Measurements from ENCODE around the gene ST8SIA6. TPM values are rescaled to one million over a fixed set of nuclear protein-coding genes. Genes with fewer than 3 reads are reported as not detected.

Gene ST8SIA6
- total RNA-seq, 1 experiment from 2014 or later, result not detected

GRCh38 chr10:17476073-17476472 lies 21.7 kb upstream of the ST8SIA6 start:
- Histone ChIP-seq H3K4me1 (ENCODE audit: insufficient read depth, low read length, poor library complexity, severe bottlenecking) (no peaks in the 10 kb centered on the region), H3K4me3 (ENCODE audit: low read depth, low read length, poor library complexity, severe bottlenecking) (no peak overlapping the region), H3K27me3 (replicated peaks; ENCODE audit: insufficient read depth, low read depth, low read length, poor library complexity) (peaks cover 8% of the 10 kb centered on the region), H3K9me3 (ENCODE audit: low read depth, low read length, poor library complexity, severe bottlenecking) (no peaks in the 10 kb centered on the region), H3K36me3 (ENCODE audit: insufficient read depth, low read length, poor library complexity, severe bottlenecking) (no peaks in the 10 kb centered on the region), H3K27ac (ENCODE audit: low read depth, low read length, poor library complexity, severe bottlenecking) (no peak overlapping the region)
- intact Hi-C loops (cut with micrococcal nuclease; ENCODE audit: unreplicated experiment), result no loop called here
- ChIA-PET POLR2A (ENCODE audit: low non-redundant PET) (no interaction called here), CTCF (no interaction called here)
- DNase-seq (ENCODE audit: low spot score), result no peak
- no TSS peak for BruUV-seq (replicated peaks)
- TF ChIP-seq CTCF (conservative IDR thresholded peaks at IDR 0.05; ENCODE audit: low read depth, low read length), result no peak
- TF ChIP-seq EZH2 (IDR thresholded peaks at IDR 0.05; ENCODE audit: borderline replicate concordance, low read depth, low read length, poor library complexity, severe bottlenecking), result no peak

- no peak for DNase-seq (ENCODE audit: low spot score)
- BruUV-seq (replicated peaks), result no TSS peak
- intact Hi-C loops (cut with micrococcal nuclease; ENCODE audit: unreplicated experiment), result no loop called here
- H3K27ac ChIP-seq (ENCODE audit: low read depth, low read length, poor library complexity, severe bottlenecking), result no peak overlapping the region
- no peaks in the 10 kb centered on the region for H3K9me3 ChIP-seq (ENCODE audit: low read depth, low read length, poor library complexity, severe bottlenecking)
- H3K4me3 ChIP-seq (ENCODE audit: low read depth, low read length, poor library complexity, severe bottlenecking), result no peak overlapping the region
- TF ChIP-seq CTCF (conservative IDR thresholded peaks at IDR 0.05; ENCODE audit: low read depth, low read length) (no peak), EZH2 (IDR thresholded peaks at IDR 0.05; ENCODE audit: borderline replicate concordance, low read depth, low read length, poor library complexity, severe bottlenecking) (no peak)
- POLR2A ChIA-PET (ENCODE audit: low non-redundant PET), result no interaction called here
- H3K36me3 ChIP-seq (ENCODE audit: insufficient read depth, low read length, poor library complexity, severe bottlenecking), result no peaks in the 10 kb centered on the region
- peaks cover 8% of the 10 kb centered on the region for H3K27me3 ChIP-seq (replicated peaks; ENCODE audit: insufficient read depth, low read depth, low read length, poor library complexity)
- CTCF ChIA-PET, result no interaction called here
- H3K4me1 ChIP-seq (ENCODE audit: insufficient read depth, low read length, poor library complexity, severe bottlenecking), result no peaks in the 10 kb centered on the region
These were observed 21.3 kb upstream of the ST8SIA6 start for GRCh38 chr10:17475661-17476060.

- H3K9me3 ChIP-seq (ENCODE audit: low read depth, low read length, poor library complexity, severe bottlenecking), result no peaks in the 10 kb centered on the region
- peak; percentile 50 for DNase-seq (ENCODE audit: low spot score)
- intact Hi-C loops (cut with micrococcal nuclease; ENCODE audit: unreplicated experiment), result no loop called here
- ChIA-PET CTCF (no interaction called here), POLR2A (ENCODE audit: low non-redundant PET) (no interaction called here)
- H3K27me3 ChIP-seq (replicated peaks; ENCODE audit: insufficient read depth, low read depth, low read length, poor library complexity), result peaks cover 8% of the 10 kb centered on the region
- BruUV-seq (replicated peaks), result no TSS peak
- H3K4me1 ChIP-seq (ENCODE audit: insufficient read depth, low read length, poor library complexity, severe bottlenecking), result no peaks in the 10 kb centered on the region
- no peaks in the 10 kb centered on the region for H3K36me3 ChIP-seq (ENCODE audit: insufficient read depth, low read length, poor library complexity, severe bottlenecking)
- no peak overlapping the region for H3K4me3 ChIP-seq (ENCODE audit: low read depth, low read length, poor library complexity, severe bottlenecking)
- no peak overlapping the region for H3K27ac ChIP-seq (ENCODE audit: low read depth, low read length, poor library complexity, severe bottlenecking)
- no peak for TF ChIP-seq EZH2 (IDR thresholded peaks at IDR 0.05; ENCODE audit: borderline replicate concordance, low read depth, low read length, poor library complexity, severe bottlenecking)
- TF ChIP-seq CTCF (conservative IDR thresholded peaks at IDR 0.05; ENCODE audit: low read depth, low read length), result peak; percentile 32; the same call in 1 of the 2 replicates
These were observed 20.4 kb upstream of the ST8SIA6 start for GRCh38 chr10:17474595-17475323.

Data from A673 (cell line).